HG03066 (cell line): Measurements from ENCODE around the gene RNF13.
"Not testable (repeated sequence)": the region's sequence is repeated elsewhere in the genome, so short reads cannot be mapped to it uniquely, and the experiment has no call there.

Experiments used
- ATAC-seq: cut with Tn5 transposase; IDR thresholded peaks from one replicate; pipeline ENCODE4 v1.9.1; 2021; ENCODE audit warnings: low read depth; ENCODE audit not compliant: unreplicated experiment

Gene RNF13

GRCh38 chr3:149942409-149942808 is 129.4 kb downstream of the RNF13 start:
- no peak for ATAC-seq

- not testable (repeated sequence) for ATAC-seq
Measured at GRCh38 chr3:149943966-149944365, 131.0 kb downstream of the RNF13 start.

- no peak for ATAC-seq
Measured at GRCh38 chr3:149947231-149947630, 134.2 kb downstream of the RNF13 start.

- no peak for ATAC-seq
Measured at GRCh38 chr3:149949181-149949580, 136.2 kb downstream of the RNF13 start.

- ATAC-seq, result no peak
Measured at GRCh38 chr3:149954812-149955211, 141.8 kb downstream of the RNF13 start.

- ATAC-seq, result no peak
Measured at GRCh38 chr3:149955449-149955848, 142.4 kb downstream of the RNF13 start.

- ATAC-seq, result no peak
Measured at GRCh38 chr3:149957361-149958125, 144.5 kb downstream of the RNF13 start.

- ATAC-seq, result no peak
Measured at GRCh38 chr3:149958171-149958796, 145.3 kb downstream of the RNF13 start.

- ATAC-seq, result no peak
Measured at GRCh38 chr3:149959443-149959842, 146.4 kb downstream of the RNF13 start.

GRCh38 chr3:149963485-149963884 is 150.5 kb downstream of the RNF13 start:
- no peak for ATAC-seq

- ATAC-seq, result no peak
Measured at GRCh38 chr3:149964291-149964690, 151.3 kb downstream of the RNF13 start.

- no peak for ATAC-seq
Measured at GRCh38 chr3:149965278-149965677, 152.3 kb downstream of the RNF13 start.

- no peak for ATAC-seq
Measured at GRCh38 chr3:149967086-149967685, 154.2 kb downstream of the RNF13 start.

- ATAC-seq, result no peak
Measured at GRCh38 chr3:149968216-149968615, 155.2 kb downstream of the RNF13 start.

- no peak for ATAC-seq
Measured at GRCh38 chr3:149969110-149969939, 156.3 kb downstream of the RNF13 start.

GRCh38 chr3:149969940-149970715 is 157.1 kb downstream of the RNF13 start:
- ATAC-seq, result peak; percentile 62

- peak; percentile 49 for ATAC-seq
Measured at GRCh38 chr3:149970716-149971402, 157.8 kb downstream of the RNF13 start, which contains the start of gene PFN2. TSS of gene PFN2 (minus strand) at chr3:149970895. CDS start at chr3:149970856, 39 bp downstream.

- ATAC-seq, result peak; percentile 19
Measured at GRCh38 chr3:149971403-149972075, 158.5 kb downstream of the RNF13 start.

- no peak for ATAC-seq
Measured at GRCh38 chr3:149975919-149976318, 162.9 kb downstream of the RNF13 start.
